IMR-90 (cell line): ENCODE measurements around the gene SEMA6A. TPM values are rescaled to one million over a fixed set of nuclear protein-coding genes. Genes with fewer than 3 reads are reported as not detected.

Experiments
- ATAC-seq: fragments of 200-7000 bp; cut with Tn5 transposase; 2 replicates; pipeline ENCODE4 v1.9.1; 2020; ENCODE audit warnings: low read depth, mild to moderate bottlenecking, moderate library complexity
- BruUV-seq: library from RNA; stranded (reverse); fragments of 400-500 nt; replicated peaks from 2 replicates; lab custom pipeline; 2021; lab: Mats Ljungman, UMichigan
- CTCF ChIA-PET: fragments of 300-600 bp; formaldehyde crosslinking; extraction: SDS; loops from one replicate; lab custom pipeline; 2021; ENCODE audit warnings: antibody characterized with exemption; lab: Yijun Ruan, JAX
- POLR2A ChIA-PET: fragments of 300-600 bp; sonication (Branson Sonifier 250); formaldehyde crosslinking; loops from one replicate; lab custom pipeline; 2022; ENCODE audit warnings: antibody characterized with exemption; ENCODE audit not compliant: unreplicated experiment; lab: Charles Lee
- DNase-seq: peaks from one replicate; pipeline ENCODE4 v3.0.0; 2013
- H2AFZ ChIP-seq: replicated peaks from 2 replicates; pipeline ENCODE3; 2013; ENCODE audit warnings: low read length, mild to moderate bottlenecking; ENCODE audit not compliant: poor library complexity
- H2AK5ac ChIP-seq: 2 replicates; pipeline ENCODE4 v1.6.1; 2013; ENCODE audit warnings: low read depth, low read length, inconsistent platforms
- H2AK9ac ChIP-seq: replicated peaks from 2 replicates; pipeline ENCODE3; 2013; ENCODE audit warnings: mild to moderate bottlenecking, low read depth, low read length, moderate library complexity; ENCODE audit not compliant: poor library complexity
- H2BK120ac ChIP-seq: 2 replicates; pipeline ENCODE4 v1.6.1; 2013; ENCODE audit warnings: low read depth, low read length, inconsistent platforms
- H2BK15ac ChIP-seq: 3 replicates; pipeline ENCODE4 v1.6.1; 2013; ENCODE audit warnings: low read depth, low read length, inconsistent platforms
- H2BK20ac ChIP-seq: 2 replicates; pipeline ENCODE4 v1.6.1; 2013; ENCODE audit warnings: low read depth, mild to moderate bottlenecking, inconsistent platforms, low read length, moderate library complexity
- H2BK5ac ChIP-seq: 2 replicates; pipeline ENCODE4 v1.6.1; 2013; ENCODE audit warnings: mild to moderate bottlenecking, low read depth, low read length, inconsistent platforms; ENCODE audit not compliant: poor library complexity, severe bottlenecking
- H3K14ac ChIP-seq: replicated peaks from 2 replicates; pipeline ENCODE4 v1.6.1; 2013; ENCODE audit warnings: low read depth, low read length, inconsistent platforms
- H3K18ac ChIP-seq: 2 replicates; pipeline ENCODE4 v1.6.1; 2013; ENCODE audit warnings: low read depth, low read length, control low read depth
- H3K23ac ChIP-seq: 2 replicates; pipeline ENCODE4 v1.6.1; 2013; ENCODE audit warnings: low read depth, low read length, inconsistent platforms
- H3K27ac ChIP-seq: 2 replicates; pipeline ENCODE4 v1.5.1; 2013; ENCODE audit warnings: mild to moderate bottlenecking, control low read depth, low read length; ENCODE audit not compliant: insufficient read depth
- H3K27me3 ChIP-seq: 2 replicates; pipeline ENCODE4 v1.6.1; 2013; ENCODE audit warnings: low read length; ENCODE audit not compliant: control insufficient read depth, insufficient read depth
- H3K36me3 ChIP-seq: 2 replicates; pipeline ENCODE4 v1.6.1; 2013; ENCODE audit warnings: low read length, mixed read lengths; ENCODE audit not compliant: control insufficient read depth, insufficient read depth
- H3K4ac ChIP-seq: 2 replicates; pipeline ENCODE4 v1.6.1; 2013; ENCODE audit warnings: low read depth, low read length, inconsistent platforms
- H3K4me1 ChIP-seq: 2 replicates; pipeline ENCODE4 v1.6.1; 2013; ENCODE audit warnings: low read length, mixed read lengths; ENCODE audit not compliant: control insufficient read depth, insufficient read depth
- H3K4me2 ChIP-seq: 2 replicates; pipeline ENCODE4 v1.6.1; 2013; ENCODE audit warnings: low read depth, mild to moderate bottlenecking, control low read depth, low read length, moderate library complexity
- H3K4me3 ChIP-seq: 2 replicates; pipeline ENCODE4 v1.5.1; 2013; ENCODE audit warnings: low read depth, mild to moderate bottlenecking, control low read depth, low read length, moderate library complexity; ENCODE audit not compliant: insufficient read depth
- H3K56ac ChIP-seq: 2 replicates; pipeline ENCODE4 v1.6.1; 2013; ENCODE audit warnings: low read length, inconsistent platforms; ENCODE audit not compliant: insufficient read depth; ENCODE audit errors: extremely low read depth
- H3K79me1 ChIP-seq, 2 experiments: 2 replicates each; pipeline ENCODE4 v1.6.1; 2013; ENCODE audit warnings: low read length in 2 of 2, inconsistent platforms in 1 of 2, low read depth in 1 of 2
- H3K9ac ChIP-seq: 2 replicates; pipeline ENCODE4 v1.6.1; 2013; ENCODE audit warnings: low read depth, low read length, control low read depth
- H3K9me1 ChIP-seq: 2 replicates; pipeline ENCODE4 v1.6.1; 2013; ENCODE audit warnings: low read length, inconsistent platforms; ENCODE audit not compliant: insufficient read depth
- H3K9me3 ChIP-seq: 2 replicates; pipeline ENCODE4 v1.6.1; 2013; ENCODE audit warnings: low read length; ENCODE audit not compliant: control insufficient read depth, insufficient read depth
- H4K20me1 ChIP-seq: 2 replicates; pipeline ENCODE4 v1.6.1; 2013; ENCODE audit warnings: low read length, inconsistent platforms; ENCODE audit not compliant: insufficient read depth
- H4K5ac ChIP-seq: 2 replicates; pipeline ENCODE4 v1.6.1; 2013; ENCODE audit warnings: mild to moderate bottlenecking, low read depth, low read length, control low read depth
- H4K8ac ChIP-seq, 2 experiments: 2 replicates each; pipeline ENCODE4 v1.6.1; 2013; ENCODE audit warnings: low read depth in 2 of 2, low read length in 2 of 2, control low read depth in 1 of 2, inconsistent platforms in 1 of 2
- H4K91ac ChIP-seq: 2 replicates; pipeline ENCODE4 v1.6.1; 2013; ENCODE audit warnings: low read depth, low read length, inconsistent platforms; ENCODE audit not compliant: insufficient read depth
- BHLHE40 ChIP-seq: fragments of 150-350 bp; IDR thresholded peaks from 2 replicates; pipeline ENCODE4 v1.6.1; 2016; ENCODE audit warnings: mild to moderate bottlenecking, low read depth, low read length
- CHD1 ChIP-seq: IDR thresholded peaks from 2 replicates; pipeline ENCODE4 v1.6.1; 2012; ENCODE audit warnings: low read depth, low read length, improper control_type of control experiment
- MAFK ChIP-seq: IDR thresholded peaks from 2 replicates; pipeline ENCODE4 v1.6.1; 2012; ENCODE audit warnings: low read depth, low read length, improper control_type of control experiment
- NFE2L2 ChIP-seq: fragments of 150-350 bp; IDR thresholded peaks from 2 replicates; pipeline ENCODE4 v1.6.1; 2016; ENCODE audit warnings: low read depth, mild to moderate bottlenecking, low read length
- dilution Hi-C: fragments of 300-500 bp; cut with HindIII; formaldehyde crosslinking; loops from one replicate; pipeline ENCODE4 v1.14.3; 2018; ENCODE audit warnings: low sequenced_read_pairs; ENCODE audit not compliant: unreplicated experiment
- in situ Hi-C: fragments of 300-500 bp; cut with MboI; formaldehyde crosslinking; loops from 3 replicates; pipeline ENCODE4 v1.14.3; 2019; ENCODE audit warnings: low sequenced_read_pairs, inconsistent platforms, mixed read lengths
- intact Hi-C: fragments of 100-400 bp; cut with micrococcal nuclease; formaldehyde crosslinking; loops from 2 replicates; pipeline ENCODE4 v1.10.0; 2022
- polyA plus RNA-seq, 3 experiments: library from polyadenylated mRNA; depleted of rRNA; stranded (reverse); fragments of >200 nt; gene quantifications; 2 replicates each; pipeline ENCODE4 v1.2.3, GENCODE V29; 2012; ENCODE audit warnings: low replicate concordance in 1 of 3
- total RNA-seq: library from RNA; depleted of rRNA; stranded (reverse); fragments of >200 nt; gene quantifications from 2 replicates; pipeline ENCODE4 v1.2.3, GENCODE V29; 2012
- TF ChIP-seq, protein P1 (sequence below): conservative IDR thresholded peaks from 2 replicates; pipeline ENCODE4 v1.5.1; 2012; ENCODE audit warnings: mild to moderate bottlenecking, low read depth, low read length, improper control_type of control experiment

SEMA6A gene
- total and polyA plus RNA-seq, 2 of the 4 experiments (the other 2 are of a cell fraction) = 0.27 to 0.36 TPM

DNA sequence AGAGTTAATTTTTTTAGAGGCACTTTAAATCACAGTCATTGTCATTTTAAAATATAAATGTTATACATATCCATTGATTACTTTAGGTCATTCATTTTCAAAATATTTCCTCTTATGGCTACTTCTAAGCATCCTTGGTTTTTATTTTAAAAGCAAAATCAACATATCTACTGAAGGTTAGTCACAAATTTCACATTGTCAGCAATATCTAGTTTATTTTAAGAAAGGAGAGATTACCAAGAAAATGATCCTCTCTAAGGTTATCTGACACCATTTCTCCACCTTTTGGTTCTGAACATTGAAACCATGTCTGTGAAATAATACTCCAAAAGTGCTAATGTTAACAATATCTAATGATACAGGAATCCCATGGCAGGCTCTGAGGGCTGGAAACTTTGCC lies 24.5 kb downstream of the SEMA6A start:
- H3K9me3 ChIP-seq = peaks cover under 1% of the 10 kb centered on the region; the same call in 1 of the 2 replicates
- H3K14ac ChIP-seq = no peak overlapping the region
- H3K4me2 ChIP-seq = no peak overlapping the region
- DNase-seq = no peak
- H3K9me1 ChIP-seq = no peaks in the 10 kb centered on the region
- CTCF ChIA-PET = no interaction called here
- H3K4me3 ChIP-seq = no peak overlapping the region
- dilution Hi-C loops (no loop called here), intact Hi-C loops (no loop called here), in situ Hi-C loops (no loop called here)
- no peak overlapping the region for H3K9ac ChIP-seq
- H2AFZ ChIP-seq = no peak overlapping the region
- H3K27me3 ChIP-seq = no peaks in the 10 kb centered on the region
- H4K5ac ChIP-seq = no peak overlapping the region
- H3K18ac ChIP-seq = no peak overlapping the region
- H2AK9ac ChIP-seq = no peak overlapping the region
- H4K8ac ChIP-seq = no peak overlapping the region
- POLR2A ChIA-PET = no interaction called here
- H3K56ac ChIP-seq = no peak overlapping the region
- no peak overlapping the region for H2BK20ac ChIP-seq
- no peak overlapping the region for H2AK5ac ChIP-seq
- no peak overlapping the region for H2BK5ac ChIP-seq
- H3K4ac ChIP-seq = no peak overlapping the region
- no peak overlapping the region for H3K27ac ChIP-seq
- no peaks in the 10 kb centered on the region for H3K4me1 ChIP-seq
- no peaks in the 10 kb centered on the region for H4K20me1 ChIP-seq
- H3K79me1 ChIP-seq = no peaks in the 10 kb centered on the region
- no peak overlapping the region for H4K91ac ChIP-seq
- no peak for TF ChIP-seq BHLHE40
- TF ChIP-seq NFE2L2 = no peak
- TF ChIP-seq MAFK = peak; percentile 84
- TF ChIP-seq, protein P1, sequence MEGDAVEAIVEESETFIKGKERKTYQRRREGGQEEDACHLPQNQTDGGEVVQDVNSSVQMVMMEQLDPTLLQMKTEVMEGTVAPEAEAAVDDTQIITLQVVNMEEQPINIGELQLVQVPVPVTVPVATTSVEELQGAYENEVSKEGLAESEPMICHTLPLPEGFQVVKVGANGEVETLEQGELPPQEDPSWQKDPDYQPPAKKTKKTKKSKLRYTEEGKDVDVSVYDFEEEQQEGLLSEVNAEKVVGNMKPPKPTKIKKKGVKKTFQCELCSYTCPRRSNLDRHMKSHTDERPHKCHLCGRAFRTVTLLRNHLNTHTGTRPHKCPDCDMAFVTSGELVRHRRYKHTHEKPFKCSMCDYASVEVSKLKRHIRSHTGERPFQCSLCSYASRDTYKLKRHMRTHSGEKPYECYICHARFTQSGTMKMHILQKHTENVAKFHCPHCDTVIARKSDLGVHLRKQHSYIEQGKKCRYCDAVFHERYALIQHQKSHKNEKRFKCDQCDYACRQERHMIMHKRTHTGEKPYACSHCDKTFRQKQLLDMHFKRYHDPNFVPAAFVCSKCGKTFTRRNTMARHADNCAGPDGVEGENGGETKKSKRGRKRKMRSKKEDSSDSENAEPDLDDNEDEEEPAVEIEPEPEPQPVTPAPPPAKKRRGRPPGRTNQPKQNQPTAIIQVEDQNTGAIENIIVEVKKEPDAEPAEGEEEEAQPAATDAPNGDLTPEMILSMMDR = no peak
- no peak for TF ChIP-seq CHD1
- no peak overlapping the region for H3K23ac ChIP-seq
- H2BK15ac ChIP-seq = no peak overlapping the region
- no peak overlapping the region for H2BK120ac ChIP-seq
- ATAC-seq = no peak
- no peaks in the 10 kb centered on the region for H3K36me3 ChIP-seq
- no TSS peak for BruUV-seq
